SK-N-MC (cell line): ENCODE data around the gene RUNX2.

Source experiments
- DNase-seq: peaks from one replicate; pipeline ENCODE4 v3.0.0-alpha.2; 2011; ENCODE audit warnings: low read depth, low spot score
- H3K27ac ChIP-seq: fragments of 200-600 bp; sonication (generic); 2 replicates; pipeline ENCODE4 v1.5.1; 2016; ENCODE audit warnings: mixed run types
- H3K36me3 ChIP-seq: fragments of 200-600 bp; sonication (generic); 2 replicates; pipeline ENCODE4 v1.6.1; 2017; ENCODE audit warnings: antibody characterized with exemption, low read length, mixed read lengths; ENCODE audit not compliant: insufficient read depth
- H3K4me3 ChIP-seq: fragments of 200-600 bp; sonication (generic); 2 replicates; pipeline ENCODE4 v1.5.1; 2016
- H3K9ac ChIP-seq: fragments of 200-600 bp; sonication (generic); 2 replicates; pipeline ENCODE4 v1.8.0; 2017; ENCODE audit warnings: mixed run types, mixed read lengths; ENCODE audit not compliant: insufficient read length
- H3K9me3 ChIP-seq: fragments of 200-600 bp; sonication (generic); 2 replicates; pipeline ENCODE4 v1.6.1; 2017; ENCODE audit warnings: low read depth, mild to moderate bottlenecking, antibody characterized with exemption, low read length, moderate library complexity, mixed read lengths
- EZH2 ChIP-seq: fragments of 200-600 bp; sonication (generic); IDR thresholded peaks from one replicate; pipeline ENCODE4 v1.6.1; 2017; ENCODE audit warnings: antibody characterized with exemption
- FOXP2 ChIP-seq: optimal IDR thresholded peaks from 2 replicates; pipeline ENCODE3; 2011; ENCODE audit warnings: mild to moderate bottlenecking, moderate library complexity; ENCODE audit not compliant: insufficient read depth; ENCODE audit errors: extremely low read length, control extremely low read depth
- POLR2AphosphoS5 ChIP-seq: IDR thresholded peaks from 2 replicates; pipeline ENCODE4 v1.6.1; 2012; ENCODE audit warnings: mild to moderate bottlenecking, low read depth, low read length, borderline replicate concordance

The RUNX2 gene

GRCh38 chr6:45300736-45301135, 27.4 kb upstream of the RUNX2 start:
- Histone ChIP-seq H3K36me3 (no peaks in the 10 kb centered on the region), H3K9me3 (no peaks in the 10 kb centered on the region), H3K27ac (no peak overlapping the region), H3K4me3 (no peak overlapping the region), H3K9ac (no peak overlapping the region)
- DNase-seq = no peak
- TF ChIP-seq FOXP2 = no peak
- no peak for TF ChIP-seq POLR2AphosphoS5
- TF ChIP-seq EZH2 = no peak

- H3K27ac ChIP-seq = no peak overlapping the region
- no peaks in the 10 kb centered on the region for H3K9me3 ChIP-seq
- no peak for DNase-seq
- no peak overlapping the region for H3K9ac ChIP-seq
- H3K4me3 ChIP-seq = no peak overlapping the region
- H3K36me3 ChIP-seq = no peaks in the 10 kb centered on the region
- no peak for TF ChIP-seq FOXP2
- TF ChIP-seq EZH2 = no peak
- no peak for TF ChIP-seq POLR2AphosphoS5
Observed at GRCh38 chr6:45301348-45302142, 26.6 kb upstream of the RUNX2 start.

- no peaks in the 10 kb centered on the region for H3K9me3 ChIP-seq
- DNase-seq = no peak
- TF ChIP-seq FOXP2 (no peak), POLR2AphosphoS5 (no peak), EZH2 (no peak)
- no peaks in the 10 kb centered on the region for H3K36me3 ChIP-seq
- no peak overlapping the region for H3K4me3 ChIP-seq
- no peak overlapping the region for H3K27ac ChIP-seq
- H3K9ac ChIP-seq = no peak overlapping the region
Observed at GRCh38 chr6:45302832-45303231, 25.3 kb upstream of the RUNX2 start.

GRCh38 chr6:45305546-45305945, 22.6 kb upstream of the RUNX2 start:
- H3K36me3 ChIP-seq = no peaks in the 10 kb centered on the region
- no peak overlapping the region for H3K9ac ChIP-seq
- no peak overlapping the region for H3K27ac ChIP-seq
- no peak overlapping the region for H3K4me3 ChIP-seq
- DNase-seq = no peak
- H3K9me3 ChIP-seq = no peaks in the 10 kb centered on the region
- TF ChIP-seq EZH2 = no peak
- TF ChIP-seq POLR2AphosphoS5 = no peak
- TF ChIP-seq FOXP2 = no peak

GRCh38 chr6:45310118-45310788, 17.9 kb upstream of the RUNX2 start:
- no peak overlapping the region for H3K4me3 ChIP-seq
- no peaks in the 10 kb centered on the region for H3K9me3 ChIP-seq
- no peak overlapping the region for H3K27ac ChIP-seq
- H3K36me3 ChIP-seq = no peaks in the 10 kb centered on the region
- TF ChIP-seq EZH2 (no peak), FOXP2 (no peak), POLR2AphosphoS5 (no peak)
- no peak for DNase-seq
- no peak overlapping the region for H3K9ac ChIP-seq

GRCh38 chr6:45314146-45314545, 14.0 kb upstream of the RUNX2 start:
- H3K9me3 ChIP-seq = no peaks in the 10 kb centered on the region
- H3K36me3 ChIP-seq = no peaks in the 10 kb centered on the region
- no peak overlapping the region for H3K9ac ChIP-seq
- H3K4me3 ChIP-seq = no peak overlapping the region
- H3K27ac ChIP-seq = no peak overlapping the region
- no peak for DNase-seq
- no peak for TF ChIP-seq POLR2AphosphoS5
- TF ChIP-seq FOXP2 = no peak
- no peak for TF ChIP-seq EZH2

GRCh38 chr6:45320349-45320748, 7.8 kb upstream of the RUNX2 start:
- DNase-seq = no peak
- Histone ChIP-seq H3K36me3 (no peaks in the 10 kb centered on the region), H3K9ac (no peak overlapping the region), H3K4me3 (no peak overlapping the region), H3K27ac (no peak overlapping the region), H3K9me3 (no peaks in the 10 kb centered on the region)
- TF ChIP-seq POLR2AphosphoS5 (no peak), EZH2 (no peak), FOXP2 (no peak)

GRCh38 chr6:45323656-45324224, 4.4 kb upstream of the RUNX2 start:
- Histone ChIP-seq H3K9ac (no peak overlapping the region), H3K36me3 (no peaks in the 10 kb centered on the region), H3K27ac (peak overlapping the region; percentile 2; the same call in 1 of the 2 replicates), H3K9me3 (no peaks in the 10 kb centered on the region), H3K4me3 (peak overlapping the region; percentile 19; the same call in 1 of the 2 replicates)
- no peak for TF ChIP-seq FOXP2
- TF ChIP-seq EZH2 = no peak
- no peak for TF ChIP-seq POLR2AphosphoS5
- no peak for DNase-seq
